Brain microvascular endothelial cell (primary cell): ENCODE measurements around the gene CIZ1.

Source experiments
- DNase-seq: peaks from one replicate; pipeline ENCODE4 v3.0.0-alpha.2; 2020
- H3K27ac ChIP-seq: fragments of 250-450 bp; sonication (Bioruptor Pico); 2 replicates; pipeline ENCODE4 v1.5.1; 2020; ENCODE audit warnings: mild to moderate bottlenecking, moderate library complexity
- H3K27me3 ChIP-seq: fragments of 250-450 bp; sonication (Bioruptor Pico); replicated peaks from 2 replicates; pipeline ENCODE4 v1.5.1; 2020; ENCODE audit warnings: mild to moderate bottlenecking
- H3K36me3 ChIP-seq: fragments of 250-450 bp; sonication (Bioruptor Pico); replicated peaks from 2 replicates; pipeline ENCODE4 v1.5.1; 2020; ENCODE audit warnings: mild to moderate bottlenecking
- H3K4me3 ChIP-seq: 2 replicates; pipeline ENCODE4 v1.5.1; 2011; ENCODE audit warnings: low read depth, mild to moderate bottlenecking, control low read depth, low read length, moderate library complexity
- CTCF ChIP-seq: IDR thresholded peaks from 2 replicates; pipeline ENCODE4 v1.5.1; 2011; ENCODE audit warnings: low read depth, mild to moderate bottlenecking, moderate library complexity, low read length, control low read depth, inconsistent platforms; ENCODE audit errors: missing control alignments
- in situ Hi-C: cut with HindIII; loops from 2 replicates; pipeline ENCODE4 v1.10.0; 2017; ENCODE audit warnings: low sequenced_read_pairs, low pct_ligation_motif_present

CIZ1 gene

GRCh38 chr9:128146591-128147120 is 44.7 kb downstream of the CIZ1 start:
- TF ChIP-seq CTCF, result no peak
- DNase-seq, result no peak
- no peaks in the 10 kb centered on the region for H3K36me3 ChIP-seq
- no peak overlapping the region for H3K27ac ChIP-seq
- H3K4me3 ChIP-seq, result no peak overlapping the region
- H3K27me3 ChIP-seq, result no peaks in the 10 kb centered on the region
- in situ Hi-C loops, result no loop called here

GRCh38 chr9:128145951-128146351 is 45.4 kb downstream of the CIZ1 start:
- no peak overlapping the region for H3K4me3 ChIP-seq
- no peaks in the 10 kb centered on the region for H3K27me3 ChIP-seq
- H3K36me3 ChIP-seq, result no peaks in the 10 kb centered on the region
- DNase-seq, result no peak
- in situ Hi-C loops, result no loop called here
- no peak for TF ChIP-seq CTCF
- H3K27ac ChIP-seq, result no peak overlapping the region

GRCh38 chr9:128145536-128145935 is 45.8 kb downstream of the CIZ1 start:
- no peak for TF ChIP-seq CTCF
- Histone ChIP-seq H3K36me3 (no peaks in the 10 kb centered on the region), H3K27me3 (no peaks in the 10 kb centered on the region), H3K27ac (no peak overlapping the region), H3K4me3 (no peak overlapping the region)
- in situ Hi-C loops, result no loop called here
- no peak for DNase-seq

DNA sequence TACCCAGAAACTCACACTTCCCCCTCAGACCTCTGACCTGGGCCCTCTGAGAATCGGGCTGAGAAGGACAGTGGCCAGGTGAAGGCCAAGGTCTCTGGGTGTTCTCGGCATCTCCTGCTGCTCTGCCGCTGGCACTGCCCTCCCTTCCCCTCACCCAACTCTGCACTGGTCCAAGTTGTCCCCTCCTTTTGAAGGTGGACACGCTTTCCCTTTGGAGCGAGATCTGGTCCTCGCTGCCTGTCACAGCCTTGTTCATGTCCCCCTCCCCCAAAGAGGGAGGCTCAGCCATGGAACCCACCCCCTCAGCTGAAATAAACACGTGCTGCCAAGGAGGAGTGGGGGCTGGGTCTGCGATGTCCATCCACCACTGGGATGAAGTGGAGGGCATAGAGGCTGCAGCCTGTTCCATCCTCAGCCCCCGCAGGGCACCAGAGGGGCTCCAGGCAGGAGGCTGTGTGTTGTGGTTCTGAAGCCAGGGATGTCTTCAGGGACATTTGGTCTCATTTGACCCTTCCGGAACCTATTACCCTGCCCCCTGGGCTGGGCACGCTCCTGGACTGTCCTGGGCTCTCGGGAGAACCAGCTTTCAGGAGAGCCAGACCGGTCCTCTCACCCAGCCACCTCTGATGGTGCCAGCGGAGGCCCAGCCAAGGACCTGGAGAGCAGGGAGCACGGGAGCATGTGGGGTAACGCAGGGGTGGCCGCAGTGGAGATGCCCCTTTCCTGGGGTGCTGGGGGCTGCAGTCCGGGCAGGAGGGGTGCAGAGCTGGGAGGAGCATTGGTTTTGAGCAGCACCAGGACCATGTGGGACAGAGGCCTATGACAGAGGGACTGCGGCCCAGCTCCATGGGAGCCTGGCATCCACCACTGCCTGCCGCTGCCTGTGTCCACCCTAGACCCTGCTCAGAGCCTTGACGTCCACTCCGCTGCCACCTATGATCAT is 46.9 kb downstream of the CIZ1 start:
- DNase-seq, result no peak
- in situ Hi-C loops, result no loop called here
- Histone ChIP-seq H3K4me3 (no peak overlapping the region), H3K36me3 (no peaks in the 10 kb centered on the region), H3K27ac (no peak overlapping the region), H3K27me3 (no peaks in the 10 kb centered on the region)
- TF ChIP-seq CTCF, result no peak

DNA sequence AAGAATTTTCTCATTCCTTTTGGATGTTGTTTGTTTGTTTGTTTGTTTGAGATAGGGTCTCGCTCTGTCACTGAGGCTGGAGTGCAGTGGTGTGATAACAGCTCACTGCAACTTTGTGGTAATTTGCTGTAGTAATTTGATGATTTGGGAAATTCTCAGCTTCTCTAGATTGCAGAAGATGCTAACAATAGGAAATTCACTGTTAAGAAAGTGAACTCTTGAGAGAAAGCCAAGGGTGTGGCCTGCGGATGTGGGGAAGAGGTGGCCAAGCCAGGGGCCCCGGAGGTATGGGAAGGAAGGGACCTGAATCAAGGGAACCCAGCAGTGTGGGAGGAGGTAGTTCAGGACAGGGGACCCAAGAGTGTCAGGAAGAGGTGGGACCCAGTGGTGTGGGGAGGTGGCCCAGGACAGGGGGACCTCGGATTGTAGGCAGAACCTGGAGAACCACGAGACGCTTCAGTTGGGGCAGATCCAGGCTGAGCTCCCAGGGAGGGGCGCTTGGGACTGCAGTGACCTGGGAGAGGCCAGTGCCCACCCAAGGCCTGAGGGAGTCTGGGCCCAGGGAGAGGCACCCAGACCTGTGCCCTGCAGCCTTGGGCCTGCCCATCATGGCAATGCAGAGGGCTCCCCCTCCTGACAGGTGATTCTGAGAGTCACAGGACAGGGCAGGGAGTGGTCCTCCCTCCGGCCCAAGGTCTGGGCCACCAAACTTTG is 47.7 kb downstream of the CIZ1 start:
- Histone ChIP-seq H3K4me3 (no peak overlapping the region), H3K27me3 (no peaks in the 10 kb centered on the region), H3K27ac (no peak overlapping the region), H3K36me3 (no peaks in the 10 kb centered on the region)
- in situ Hi-C loops, result no loop called here
- no peak for TF ChIP-seq CTCF
- no peak for DNase-seq
